ENCODE measurements around the gene PRKD1. TPM values are rescaled to one million over a fixed set of nuclear protein-coding genes. Genes with fewer than 3 reads are reported as not detected.

The PRKD1 gene
- total and polyA plus RNA-seq, 3 donors from 2014 or later: 29.9 to 82.9 (median 67.2) TPM

DNA sequence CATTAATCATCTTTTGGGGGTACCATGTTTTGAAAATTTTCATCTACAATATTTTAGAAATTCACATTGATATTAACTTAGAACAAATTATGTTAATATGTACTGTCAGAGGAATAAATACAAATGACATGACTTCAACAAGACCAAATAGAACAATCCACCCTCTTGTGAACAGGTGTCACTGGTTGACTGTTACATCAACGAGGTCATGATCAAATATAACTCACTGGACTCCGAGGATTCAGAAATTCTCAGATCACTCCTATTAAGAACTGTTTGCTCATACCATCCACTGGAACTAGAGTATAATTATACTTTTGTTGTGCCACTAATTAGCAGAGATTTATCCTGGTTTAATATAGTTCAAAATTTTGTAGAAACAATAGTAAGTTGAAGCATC is 318.8 kb downstream of the PRKD1 start:
- H3K27ac ChIP-seq: no peak overlapping the region
- WGBS, 2 donors: 94 to 98% methylated on average over 2 of the region's 2 CpGs
- TF ChIP-seq POLR2A (IDR thresholded peaks at IDR 0.05): no peak
- TF ChIP-seq, protein P1, sequence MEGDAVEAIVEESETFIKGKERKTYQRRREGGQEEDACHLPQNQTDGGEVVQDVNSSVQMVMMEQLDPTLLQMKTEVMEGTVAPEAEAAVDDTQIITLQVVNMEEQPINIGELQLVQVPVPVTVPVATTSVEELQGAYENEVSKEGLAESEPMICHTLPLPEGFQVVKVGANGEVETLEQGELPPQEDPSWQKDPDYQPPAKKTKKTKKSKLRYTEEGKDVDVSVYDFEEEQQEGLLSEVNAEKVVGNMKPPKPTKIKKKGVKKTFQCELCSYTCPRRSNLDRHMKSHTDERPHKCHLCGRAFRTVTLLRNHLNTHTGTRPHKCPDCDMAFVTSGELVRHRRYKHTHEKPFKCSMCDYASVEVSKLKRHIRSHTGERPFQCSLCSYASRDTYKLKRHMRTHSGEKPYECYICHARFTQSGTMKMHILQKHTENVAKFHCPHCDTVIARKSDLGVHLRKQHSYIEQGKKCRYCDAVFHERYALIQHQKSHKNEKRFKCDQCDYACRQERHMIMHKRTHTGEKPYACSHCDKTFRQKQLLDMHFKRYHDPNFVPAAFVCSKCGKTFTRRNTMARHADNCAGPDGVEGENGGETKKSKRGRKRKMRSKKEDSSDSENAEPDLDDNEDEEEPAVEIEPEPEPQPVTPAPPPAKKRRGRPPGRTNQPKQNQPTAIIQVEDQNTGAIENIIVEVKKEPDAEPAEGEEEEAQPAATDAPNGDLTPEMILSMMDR (IDR thresholded peaks at IDR 0.05): no peak
- intact Hi-C loops (cut with DNase I; ENCODE audit: low total_unique reads): no loop called here
- DNase-seq: no peak
- no peaks in the 10 kb centered on the region for H3K9me3 ChIP-seq
- no peaks in the 10 kb centered on the region for H3K27me3 ChIP-seq
- no peak overlapping the region for H3K4me3 ChIP-seq
- no peaks in the 10 kb centered on the region for H3K36me3 ChIP-seq (ENCODE audit: low read depth, missing control alignments)
- H3K4me1 ChIP-seq: no peaks in the 10 kb centered on the region

DNA sequence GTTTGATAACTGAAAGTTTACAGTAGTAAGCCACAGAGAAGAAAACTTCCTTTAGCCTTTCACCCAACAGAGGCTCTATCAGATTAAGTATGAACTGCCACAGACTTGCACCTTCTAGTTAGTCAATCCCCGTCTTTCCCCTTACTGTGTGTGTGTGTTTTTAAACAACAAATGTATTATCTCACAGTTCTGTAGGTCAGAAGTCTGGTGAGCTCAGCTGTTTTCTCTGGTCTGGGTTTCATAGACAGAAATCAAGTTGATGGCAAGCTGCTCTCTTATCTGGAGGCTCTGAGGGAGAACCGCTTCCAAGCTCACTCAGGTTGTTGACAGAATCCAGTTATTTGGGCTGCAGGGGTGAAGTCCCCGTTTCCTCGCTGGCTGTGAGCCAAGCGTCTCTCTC is 320.5 kb downstream of the PRKD1 start:
- Histone ChIP-seq H3K36me3 (ENCODE audit: low read depth, missing control alignments) (no peaks in the 10 kb centered on the region), H3K9me3 (no peaks in the 10 kb centered on the region), H3K27me3 (no peaks in the 10 kb centered on the region), H3K4me3 (no peak overlapping the region), H3K27ac (no peak overlapping the region), H3K4me1 (no peaks in the 10 kb centered on the region)
- DNase-seq: no peak
- WGBS, 2 donors: 79 to 80% methylated on average over 4 to 5 of the region's 5 CpGs
- intact Hi-C loops (cut with DNase I; ENCODE audit: low total_unique reads): no loop called here
- TF ChIP-seq, protein P1 (IDR thresholded peaks at IDR 0.05): no peak
- TF ChIP-seq POLR2A (IDR thresholded peaks at IDR 0.05): no peak

DNA sequence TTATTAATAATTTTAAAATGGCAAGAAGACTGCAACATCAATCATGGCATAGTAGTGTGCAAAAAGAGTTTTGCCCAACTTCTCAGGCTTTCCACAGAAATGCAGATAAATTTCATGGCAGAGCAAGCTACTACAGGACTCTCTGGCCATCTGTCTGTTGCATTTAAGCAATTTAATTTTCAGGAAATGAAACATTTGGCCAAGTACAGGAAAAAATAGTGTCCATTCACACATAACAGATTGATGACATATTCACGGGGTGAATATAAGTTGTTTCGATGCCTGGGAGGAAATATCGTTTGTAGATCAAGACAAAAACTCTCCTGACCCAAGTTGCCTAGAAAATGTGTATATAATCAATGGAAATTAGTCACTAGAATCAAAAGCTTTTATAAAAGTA is 324.0 kb downstream of the PRKD1 start:
- Histone ChIP-seq H3K9me3 (no peaks in the 10 kb centered on the region), H3K27me3 (no peaks in the 10 kb centered on the region), H3K4me3 (no peak overlapping the region), H3K4me1 (no peaks in the 10 kb centered on the region), H3K36me3 (ENCODE audit: low read depth, missing control alignments) (no peaks in the 10 kb centered on the region), H3K27ac (no peak overlapping the region)
- intact Hi-C loops (cut with DNase I; ENCODE audit: low total_unique reads): no loop called here
- DNase-seq: no peak
- TF ChIP-seq POLR2A (IDR thresholded peaks at IDR 0.05): no peak
- WGBS, 2 donors: 88 to 90% methylated on average over 3 of the region's 3 CpGs

DNA sequence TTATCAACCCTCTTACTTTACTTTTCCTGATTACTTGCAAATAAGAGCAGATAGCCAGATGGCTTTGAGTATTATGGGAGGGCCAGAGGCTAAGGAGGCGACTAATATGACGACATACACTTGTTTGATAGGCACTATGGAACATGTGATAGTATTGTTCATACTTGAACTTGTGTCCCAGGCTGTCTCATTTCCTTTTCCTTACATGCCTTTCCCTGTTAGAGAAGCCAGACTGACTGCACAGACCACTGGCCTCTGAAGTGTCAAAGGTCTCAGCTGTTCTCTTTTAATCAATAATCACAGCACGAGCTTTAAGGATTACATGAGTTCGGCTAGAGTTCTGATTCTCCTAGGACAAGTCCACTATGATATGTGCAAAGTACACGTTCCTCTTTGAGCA is 326.0 kb downstream of the PRKD1 start:
- no peak for DNase-seq
- intact Hi-C loops (cut with DNase I; ENCODE audit: low total_unique reads): no loop called here
- WGBS, 2 donors: 83 to 86% methylated on average over 5 of the region's 5 CpGs
- no peak overlapping the region for H3K4me3 ChIP-seq
- no peaks in the 10 kb centered on the region for H3K36me3 ChIP-seq (ENCODE audit: low read depth, missing control alignments)
- H3K9me3 ChIP-seq: no peaks in the 10 kb centered on the region
- H3K4me1 ChIP-seq: no peaks in the 10 kb centered on the region
- no peak for TF ChIP-seq POLR2A (IDR thresholded peaks at IDR 0.05)
- TF ChIP-seq, protein P1 (IDR thresholded peaks at IDR 0.05): no peak
- H3K27me3 ChIP-seq: no peaks in the 10 kb centered on the region
- no peak overlapping the region for H3K27ac ChIP-seq

DNA sequence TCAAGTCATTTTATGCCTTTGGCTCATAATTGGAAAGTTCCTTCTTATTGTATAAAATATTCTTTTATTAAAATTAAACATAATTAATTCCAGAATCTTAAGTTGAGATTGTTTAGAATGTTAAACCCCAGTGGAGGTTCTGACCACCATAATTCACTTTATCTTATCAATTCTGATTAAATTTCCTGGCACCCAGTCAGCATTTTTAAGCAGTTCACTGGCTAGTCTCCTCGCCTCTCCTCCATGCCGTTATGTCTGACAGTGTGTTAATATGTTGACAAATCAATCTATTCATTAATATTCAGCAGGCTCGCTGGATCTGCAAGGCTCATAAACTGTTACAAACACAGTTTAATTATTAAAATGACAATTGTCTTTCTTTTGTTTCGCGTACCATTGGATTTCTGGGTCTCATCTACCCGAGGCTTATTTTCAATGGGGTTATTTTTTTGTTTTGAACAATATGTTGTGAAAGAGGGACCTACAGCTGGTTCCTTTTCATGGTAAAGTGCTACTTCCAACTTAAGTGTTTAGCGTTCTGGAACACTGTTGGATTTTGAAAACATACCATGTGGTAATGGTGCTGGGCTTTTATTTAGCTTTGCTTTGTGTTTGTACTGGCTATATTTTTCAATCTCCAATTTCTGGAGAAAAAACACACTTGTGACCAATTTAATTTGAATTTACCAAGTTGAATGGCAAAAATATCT is 339.7 kb downstream of the PRKD1 start:
- Histone ChIP-seq H3K4me1 (no peaks in the 10 kb centered on the region), H3K27me3 (no peaks in the 10 kb centered on the region), H3K27ac (no peak overlapping the region), H3K4me3 (no peak overlapping the region), H3K9me3 (no peaks in the 10 kb centered on the region), H3K36me3 (ENCODE audit: low read depth, missing control alignments) (no peaks in the 10 kb centered on the region)
- DNase-seq: no peak
- WGBS, 2 donors: 75 to 80% methylated on average over 7 of the region's 7 CpGs
- intact Hi-C loops (cut with DNase I; ENCODE audit: low total_unique reads): no loop called here
- TF ChIP-seq POLR2A (IDR thresholded peaks at IDR 0.05): no peak
- TF ChIP-seq, protein P1 (IDR thresholded peaks at IDR 0.05): no peak
